ENCODE data around the gene CLDN4. TPM values are rescaled to one million over a fixed set of nuclear protein-coding genes. Genes with fewer than 3 reads are reported as not detected.

Gene CLDN4
- total and polyA plus RNA-seq, 7 experiments from 2014 or later, result 0.14 to 0.24 (median 0.16) TPM; not detected in 4

- no peak for DNase-seq
- H3K36me3 ChIP-seq (ENCODE audit: control insufficient read depth in 2 of 3, insufficient read depth in 3 of 3, low read length in 3 of 3), result no peaks in the 10 kb centered on the region
- peaks cover 0 to 3% of the 10 kb centered on the region in 2 donors for H3K27me3 ChIP-seq (ENCODE audit: control insufficient read depth in 2 of 2, insufficient read depth in 2 of 2, low read length in 2 of 2)
- H3K4me3 ChIP-seq (ENCODE audit: low read length), result no peak overlapping the region
- CTCF ChIA-PET, result no interaction called here
- no peak overlapping the region for H3K4me3 Mint-ChIP-seq
- H3K27ac ChIP-seq (ENCODE audit: low read depth, low read length), result no peak overlapping the region
- no peak for ATAC-seq
- POLR2A ChIA-PET, result no interaction called here
- peaks cover 0 to 4% (median 0%) of the 10 kb centered on the region in 11 donors for H3K9me3 Mint-ChIP-seq
- peaks cover 3 to 31% (median 10%) of the 10 kb centered on the region in 5 donors for H3K27me3 Mint-ChIP-seq
- intact Hi-C loops (cut with micrococcal nuclease), result no loop called here
- H3K36me3 Mint-ChIP-seq, result no peaks in the 10 kb centered on the region
- H3K4me1 Mint-ChIP-seq, result peaks cover 0 to 7% (median 0%) of the 10 kb centered on the region in 7 donors
- no peaks in the 10 kb centered on the region for H3K9me3 ChIP-seq (ENCODE audit: control insufficient read depth in 2 of 3, low read length in 3 of 3)
- peaks cover 0 to 5% of the 10 kb centered on the region in 2 donors for H3K4me1 ChIP-seq (ENCODE audit: control insufficient read depth in 2 of 2, insufficient read depth in 2 of 2, low read length in 2 of 2)
- H3K27ac Mint-ChIP-seq, result no peak overlapping the region
Observed at GRCh38 chr7:73858807-73859206, 28.0 kb downstream of the CLDN4 start.

DNA sequence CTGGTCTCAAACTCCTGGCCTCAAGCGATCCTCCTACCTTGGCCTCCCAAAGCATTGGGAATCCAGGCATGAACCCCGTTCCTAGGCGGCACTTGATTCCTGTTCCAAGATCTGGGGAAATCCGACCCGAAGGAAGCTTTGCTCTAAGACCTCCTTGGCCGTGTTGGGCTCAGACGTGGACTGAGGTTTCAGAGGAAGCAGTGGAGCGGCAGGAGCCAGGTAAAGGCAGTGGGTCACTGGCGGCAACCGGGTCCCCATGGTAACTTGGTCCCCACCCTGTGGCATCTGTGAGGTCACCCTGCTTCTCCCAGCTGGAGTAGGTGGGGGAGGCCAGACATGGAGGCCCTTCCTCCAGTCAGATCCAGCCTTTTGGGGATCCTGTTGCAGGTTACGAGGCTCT is 30.1 kb downstream of the CLDN4 start, which contains the start of gene TMEM270:
TSS of gene TMEM270 (plus strand) at position 301 of the 400 bp plus-strand sequence. CDS start at position 337, 36 bp downstream.
- H3K36me3 ChIP-seq (ENCODE audit: control insufficient read depth in 2 of 3, insufficient read depth in 3 of 3, low read length in 3 of 3), result no peaks in the 10 kb centered on the region
- no peaks in the 10 kb centered on the region for H3K9me3 ChIP-seq (ENCODE audit: control insufficient read depth in 2 of 3, low read length in 3 of 3)
- H3K36me3 Mint-ChIP-seq, result no peaks in the 10 kb centered on the region
- POLR2A ChIA-PET, result no interaction called here
- peaks cover 0 to 4% (median 0%) of the 10 kb centered on the region in 11 donors for H3K9me3 Mint-ChIP-seq
- CTCF ChIA-PET, result no interaction called here
- H3K4me1 ChIP-seq (ENCODE audit: control insufficient read depth in 2 of 2, insufficient read depth in 2 of 2, low read length in 2 of 2), result no peaks in the 10 kb centered on the region
- peaks cover 0 to 2% (median 0%) of the 10 kb centered on the region in 7 donors for H3K4me1 Mint-ChIP-seq
- H3K27ac ChIP-seq (ENCODE audit: low read depth, low read length), result no peak within 1 kb of the TSS
- no peaks in the 10 kb centered on the region for H3K27me3 ChIP-seq (ENCODE audit: control insufficient read depth in 2 of 2, insufficient read depth in 2 of 2, low read length in 2 of 2)
- H3K27me3 Mint-ChIP-seq, result peaks cover 0 to 19% (median 10%) of the 10 kb centered on the region in 5 donors
- ATAC-seq (no peak), DNase-seq (no peak)
- no peak within 1 kb of the TSS for H3K4me3 ChIP-seq (ENCODE audit: low read length)
- H3K27ac Mint-ChIP-seq, result no peak within 1 kb of the TSS
- H3K4me3 Mint-ChIP-seq, result no peak within 1 kb of the TSS
- intact Hi-C loops (cut with micrococcal nuclease), result no loop called here

GRCh38 chr7:73861305-73861704 is 30.5 kb downstream of the CLDN4 start:
- Mint-ChIP-seq H3K27ac (no peak overlapping the region), H3K27me3 (peaks cover 0 to 17% (median 10%) of the 10 kb centered on the region in 5 donors), H3K4me1 (peaks cover 0 to 2% (median 0%) of the 10 kb centered on the region in 7 donors), H3K9me3 (peaks cover 0 to 4% (median 0%) of the 10 kb centered on the region in 11 donors), H3K36me3 (no peaks in the 10 kb centered on the region), H3K4me3 (no peak overlapping the region)
- intact Hi-C loops (cut with micrococcal nuclease), result no loop called here
- ChIA-PET POLR2A (no interaction called here), CTCF (no interaction called here)
- Histone ChIP-seq H3K9me3 (ENCODE audit: control insufficient read depth in 2 of 3, low read length in 3 of 3) (no peaks in the 10 kb centered on the region), H3K36me3 (ENCODE audit: control insufficient read depth in 2 of 3, insufficient read depth in 3 of 3, low read length in 3 of 3) (no peaks in the 10 kb centered on the region), H3K27ac (ENCODE audit: low read depth, low read length) (no peak overlapping the region), H3K27me3 (ENCODE audit: control insufficient read depth in 2 of 2, insufficient read depth in 2 of 2, low read length in 2 of 2) (no peaks in the 10 kb centered on the region), H3K4me3 (ENCODE audit: low read length) (no peak overlapping the region), H3K4me1 (ENCODE audit: control insufficient read depth in 2 of 2, insufficient read depth in 2 of 2, low read length in 2 of 2) (no peaks in the 10 kb centered on the region)
- no peak for ATAC-seq
- no peak for DNase-seq

GRCh38 chr7:73864981-73865711 is 34.4 kb downstream of the CLDN4 start:
- Mint-ChIP-seq H3K4me1 (no peaks in the 10 kb centered on the region), H3K36me3 (no peaks in the 10 kb centered on the region), H3K4me3 (no peak overlapping the region), H3K9me3 (no peaks in the 10 kb centered on the region), H3K27me3 (peaks cover 0 to 5% (median 0%) of the 10 kb centered on the region in 5 donors), H3K27ac (no peak overlapping the region)
- Histone ChIP-seq H3K9me3 (ENCODE audit: control insufficient read depth in 2 of 3, low read length in 3 of 3) (no peaks in the 10 kb centered on the region), H3K4me3 (ENCODE audit: low read length) (no peak overlapping the region), H3K36me3 (ENCODE audit: control insufficient read depth in 2 of 3, insufficient read depth in 3 of 3, low read length in 3 of 3) (no peaks in the 10 kb centered on the region), H3K27ac (ENCODE audit: low read depth, low read length) (no peak overlapping the region), H3K4me1 (ENCODE audit: control insufficient read depth in 2 of 2, insufficient read depth in 2 of 2, low read length in 2 of 2) (no peaks in the 10 kb centered on the region), H3K27me3 (ENCODE audit: control insufficient read depth in 2 of 2, insufficient read depth in 2 of 2, low read length in 2 of 2) (no peaks in the 10 kb centered on the region)
- no peak for DNase-seq
- ATAC-seq, result no peak
- POLR2A ChIA-PET, result no interaction called here
- CTCF ChIA-PET, result no interaction called here
- intact Hi-C loops (cut with micrococcal nuclease), result no loop called here

DNA sequence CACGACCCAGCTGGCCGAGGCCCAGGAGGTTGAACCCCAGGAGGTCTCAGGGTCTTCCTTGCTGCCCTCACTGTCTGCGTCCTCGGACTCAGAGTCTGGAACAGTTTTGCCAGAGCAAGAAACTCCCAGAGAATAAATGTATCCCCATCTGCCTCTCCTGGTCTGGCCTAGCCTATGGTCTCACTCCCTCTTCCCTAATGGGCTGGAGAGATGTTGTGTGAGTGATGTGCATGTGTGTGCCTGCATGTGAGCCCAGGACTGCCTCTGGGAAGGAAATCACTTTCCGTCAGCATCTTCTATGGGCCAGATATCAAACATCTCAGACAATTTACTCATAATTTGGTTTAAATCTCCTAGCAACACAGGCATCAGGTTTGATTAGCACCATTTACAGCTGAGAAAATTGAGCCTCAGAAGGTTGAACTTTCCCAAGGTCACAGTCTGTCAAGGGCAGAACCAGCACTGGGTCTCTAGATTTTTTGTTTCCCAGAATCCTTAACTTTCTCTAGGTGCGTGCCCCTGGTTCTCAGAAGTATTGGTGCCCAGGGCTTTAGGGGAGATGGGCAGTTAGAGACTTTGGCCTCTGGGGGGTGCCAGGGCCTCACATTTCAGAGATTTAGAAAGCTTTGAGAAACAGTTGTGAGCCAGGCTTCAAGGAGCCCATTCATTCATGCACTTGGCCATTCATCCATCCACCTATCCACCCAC is 35.1 kb downstream of the CLDN4 start:
- intact Hi-C loops (cut with micrococcal nuclease), result no loop called here
- POLR2A ChIA-PET, result no interaction called here

GRCh38 chr7:73866446-73866767 is 35.6 kb downstream of the CLDN4 start:
- Mint-ChIP-seq H3K27me3 (no peaks in the 10 kb centered on the region), H3K4me3 (no peak overlapping the region), H3K36me3 (no peaks in the 10 kb centered on the region), H3K27ac (no peak overlapping the region), H3K9me3 (no peaks in the 10 kb centered on the region), H3K4me1 (no peaks in the 10 kb centered on the region)
- intact Hi-C loops (cut with micrococcal nuclease), result no loop called here
- ChIA-PET POLR2A (no interaction called here), CTCF (no interaction called here)
- no peak overlapping the region for H3K27ac ChIP-seq (ENCODE audit: low read depth, low read length)
- no peaks in the 10 kb centered on the region for H3K9me3 ChIP-seq (ENCODE audit: control insufficient read depth in 2 of 3, low read length in 3 of 3)
- DNase-seq (no peak), ATAC-seq (no peak)
- H3K27me3 ChIP-seq (ENCODE audit: control insufficient read depth in 2 of 2, insufficient read depth in 2 of 2, low read length in 2 of 2), result no peaks in the 10 kb centered on the region
- H3K4me1 ChIP-seq (ENCODE audit: control insufficient read depth in 2 of 2, insufficient read depth in 2 of 2, low read length in 2 of 2), result no peaks in the 10 kb centered on the region
- no peak overlapping the region for H3K4me3 ChIP-seq (ENCODE audit: low read length)
- H3K36me3 ChIP-seq (ENCODE audit: control insufficient read depth in 2 of 3, insufficient read depth in 3 of 3, low read length in 3 of 3), result no peaks in the 10 kb centered on the region

More for the DNA sequence above, 35.1 kb downstream of the CLDN4 start:
- H3K27ac Mint-ChIP-seq, result no peak overlapping the region
- no peaks in the 10 kb centered on the region for H3K27me3 Mint-ChIP-seq
- no peak overlapping the region for H3K4me3 Mint-ChIP-seq
- Histone ChIP-seq H3K4me1 (ENCODE audit: control insufficient read depth in 2 of 2, insufficient read depth in 2 of 2, low read length in 2 of 2) (no peaks in the 10 kb centered on the region), H3K4me3 (ENCODE audit: low read length) (no peak overlapping the region), H3K27me3 (ENCODE audit: control insufficient read depth in 2 of 2, insufficient read depth in 2 of 2, low read length in 2 of 2) (no peaks in the 10 kb centered on the region), H3K27ac (ENCODE audit: low read depth, low read length) (no peak overlapping the region), H3K9me3 (ENCODE audit: control insufficient read depth in 2 of 3, low read length in 3 of 3) (no peaks in the 10 kb centered on the region), H3K36me3 (ENCODE audit: control insufficient read depth in 2 of 3, insufficient read depth in 3 of 3, low read length in 3 of 3) (no peaks in the 10 kb centered on the region)
- no peaks in the 10 kb centered on the region for H3K36me3 Mint-ChIP-seq
- DNase-seq (no peak), ATAC-seq (peak; percentile 40)
- no peaks in the 10 kb centered on the region for H3K9me3 Mint-ChIP-seq
- H3K4me1 Mint-ChIP-seq, result no peaks in the 10 kb centered on the region
- CTCF ChIA-PET, result no interaction called here
